COR-L47 (cell line): Measurements from ENCODE around the gene TANC1.

Experiments used
- DNase-seq: peaks from one replicate; lab custom pipeline; 2025; lab: John Stamatoyannopoulos, UW

Gene TANC1

GRCh38 chr2:159225025-159226016 is 256.9 kb downstream of the TANC1 start:
- DNase-seq, result no peak

- no peak for DNase-seq
Observed at GRCh38 chr2:159226059-159226461, 257.6 kb downstream of the TANC1 start.

- DNase-seq, result peak; percentile 38
Observed at GRCh38 chr2:159226608-159227385, 258.4 kb downstream of the TANC1 start.

GRCh38 chr2:159227467-159227866 is 259.0 kb downstream of the TANC1 start:
- no peak for DNase-seq

GRCh38 chr2:159228081-159228581 is 259.7 kb downstream of the TANC1 start:
- DNase-seq, result no peak

GRCh38 chr2:159229476-159230144 is 261.2 kb downstream of the TANC1 start:
- no peak for DNase-seq

GRCh38 chr2:159230145-159230877 is 261.9 kb downstream of the TANC1 start:
- no peak for DNase-seq

- no peak for DNase-seq
Observed at GRCh38 chr2:159232456-159233170, 264.2 kb downstream of the TANC1 start.

- DNase-seq, result no peak
Observed at GRCh38 chr2:159234868-159235267, 266.4 kb downstream of the TANC1 start.

- no peak for DNase-seq
Observed at GRCh38 chr2:159243529-159243928, 275.1 kb downstream of the TANC1 start.

GRCh38 chr2:159246325-159246988 is 278.0 kb downstream of the TANC1 start:
- no peak for DNase-seq

GRCh38 chr2:159249990-159250715 is 281.7 kb downstream of the TANC1 start:
- no peak for DNase-seq

GRCh38 chr2:159251296-159252173 is 283.1 kb downstream of the TANC1 start:
- DNase-seq, result no peak

GRCh38 chr2:159252905-159253304 is 284.5 kb downstream of the TANC1 start:
- DNase-seq, result no peak

GRCh38 chr2:159256159-159256558 is 287.7 kb downstream of the TANC1 start:
- no peak for DNase-seq

GRCh38 chr2:159262226-159262625 is 293.8 kb downstream of the TANC1 start:
- no peak for DNase-seq

GRCh38 chr2:159262904-159263303 is 294.5 kb downstream of the TANC1 start:
- DNase-seq, result no peak

GRCh38 chr2:159265171-159265576 is 296.7 kb downstream of the TANC1 start:
- no peak for DNase-seq
